ENCODE results near the gene TMEM128.
"Not testable (repeated sequence)": the region's sequence is repeated elsewhere in the genome, so short reads cannot be mapped to it uniquely, and the experiment has no call there.

TMEM128 gene

DNA sequence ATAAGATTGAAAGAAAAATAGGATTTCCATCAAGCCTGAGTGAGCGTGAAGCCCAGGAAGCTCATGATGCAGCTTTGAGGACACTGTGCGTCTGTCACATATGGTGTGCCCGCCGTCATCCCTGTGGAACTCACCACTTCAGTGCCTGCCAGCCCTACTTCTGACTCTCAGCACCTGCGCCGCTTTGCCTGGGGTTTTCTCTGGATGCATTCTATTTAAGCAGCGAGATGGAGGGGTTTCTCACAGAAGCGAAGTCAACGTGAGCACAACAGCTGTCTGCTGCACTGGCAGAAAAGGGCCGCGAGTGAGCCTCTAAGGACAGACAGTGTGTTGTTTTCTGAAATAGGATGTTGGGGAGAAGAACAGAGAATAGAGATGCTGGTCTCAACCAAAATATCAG, 6.2 kb upstream of the TMEM128 start:
- DNase-seq = no peak

- DNase-seq = no peak
Measured at GRCh38 chr4:4249866-4250265, 1.8 kb upstream of the TMEM128 start.

- DNase-seq = not testable (repeated sequence)
Measured at GRCh38 chr4:4249342-4249741, 1.3 kb upstream of the TMEM128 start.

GRCh38 chr4:4248885-4249203, 821 bp upstream of the TMEM128 start:
- DNase-seq = no peak

- no peak for DNase-seq
Measured at GRCh38 chr4:4247696-4248028, 361 bp downstream of the TMEM128 start.

- DNase-seq = no peak
Measured at GRCh38 chr4:4245172-4245571, 2.9 kb downstream of the TMEM128 start.

DNA sequence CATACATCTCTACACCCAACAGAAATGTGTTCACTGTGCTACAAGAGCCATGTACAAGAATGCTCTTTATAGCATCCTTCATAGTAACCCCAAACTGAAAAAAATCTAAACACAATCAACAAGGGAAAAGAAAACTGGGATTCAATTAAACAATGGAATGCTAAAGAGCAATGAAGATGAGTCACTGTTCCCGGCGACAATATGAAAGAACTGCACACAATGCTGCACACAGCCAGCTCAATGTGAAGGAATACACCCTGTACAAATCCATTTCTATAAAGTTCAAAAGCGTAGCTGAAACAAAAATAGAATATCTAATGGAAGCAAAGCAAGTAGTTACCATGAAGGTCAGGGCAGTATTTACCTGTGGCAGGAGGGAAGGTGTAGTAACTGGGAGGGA, 8.5 kb downstream of the TMEM128 start:
- not testable (repeated sequence) for DNase-seq

DNA sequence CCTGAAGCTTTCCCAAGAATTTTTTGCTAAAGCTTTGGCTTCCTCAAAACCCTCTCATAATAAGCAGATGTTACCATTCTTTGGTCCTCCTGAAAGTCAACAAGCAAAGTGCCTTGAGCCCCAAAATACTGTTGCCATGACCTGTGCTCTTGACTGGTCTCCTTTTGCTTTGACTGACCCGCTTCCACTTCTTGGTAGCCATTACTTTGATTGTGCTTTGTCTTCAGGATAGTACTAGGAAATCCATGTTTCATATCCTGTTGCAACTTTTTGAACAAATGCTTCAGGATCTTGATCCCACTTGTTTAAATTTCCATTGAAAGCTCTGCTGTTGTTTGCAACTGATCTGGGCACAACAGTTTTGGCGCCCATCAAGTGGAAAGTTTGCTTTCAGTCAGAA, 14.4 kb downstream of the TMEM128 start:
- DNase-seq = no peak

GRCh38 chr4:4228356-4228668, 19.7 kb downstream of the TMEM128 start:
- no peak for DNase-seq

DNA sequence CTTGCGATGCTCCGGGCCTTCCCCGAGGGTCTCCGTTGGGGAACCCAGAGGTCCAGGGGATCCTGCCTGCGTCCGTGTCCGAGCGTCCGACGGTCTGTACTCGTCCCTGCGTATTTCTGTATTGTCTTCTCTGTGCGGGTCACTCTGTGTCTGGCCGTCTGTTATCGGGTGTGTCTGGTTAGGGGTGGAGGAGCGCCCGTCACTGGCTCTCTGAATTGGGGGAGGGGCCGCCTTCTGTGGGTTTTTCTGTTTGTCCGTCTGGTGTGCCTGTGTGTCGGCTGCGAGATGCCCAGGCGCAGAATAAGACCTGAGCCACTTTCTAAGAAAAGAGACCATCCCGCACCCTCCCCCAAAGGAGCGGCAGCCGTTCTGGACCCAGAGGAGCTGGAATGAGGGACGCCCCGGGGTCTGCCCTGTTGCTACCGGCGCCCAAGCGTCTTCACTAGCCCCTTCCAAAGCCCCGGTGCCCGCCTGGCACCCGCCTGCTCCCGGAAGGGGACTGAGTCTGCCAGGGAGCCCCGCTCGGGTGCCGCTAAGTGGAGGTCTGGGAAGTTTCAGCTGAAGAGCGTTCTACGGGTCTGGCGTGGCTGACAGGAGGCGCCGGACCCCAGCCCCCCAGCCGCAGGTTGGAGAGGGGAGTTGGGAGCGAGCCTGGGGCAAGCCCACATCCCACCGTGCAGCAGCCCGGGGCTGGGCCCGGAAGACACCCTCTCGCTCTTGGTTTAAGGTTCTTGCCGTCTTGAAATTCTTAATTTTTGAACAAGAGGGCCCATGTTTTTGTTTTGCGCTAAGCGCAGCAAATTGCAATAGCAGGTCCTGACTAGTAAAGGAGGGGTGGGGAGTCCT, 20.3 kb downstream of the TMEM128 start:
- DNase-seq = no peak

- DNase-seq = no peak
Measured at GRCh38 chr4:4226606-4227438, 21.2 kb downstream of the TMEM128 start, which contains the start of gene OTOP1. Gene OTOP1, minus strand, starts transcription at chr4:4226929. Its CDS starts 65 bp downstream, at chr4:4226864.

GRCh38 chr4:4225915-4226605, 22.0 kb downstream of the TMEM128 start:
- no peak for DNase-seq

- no peak for DNase-seq
Measured at GRCh38 chr4:4217113-4217512, 30.9 kb downstream of the TMEM128 start.

DNA sequence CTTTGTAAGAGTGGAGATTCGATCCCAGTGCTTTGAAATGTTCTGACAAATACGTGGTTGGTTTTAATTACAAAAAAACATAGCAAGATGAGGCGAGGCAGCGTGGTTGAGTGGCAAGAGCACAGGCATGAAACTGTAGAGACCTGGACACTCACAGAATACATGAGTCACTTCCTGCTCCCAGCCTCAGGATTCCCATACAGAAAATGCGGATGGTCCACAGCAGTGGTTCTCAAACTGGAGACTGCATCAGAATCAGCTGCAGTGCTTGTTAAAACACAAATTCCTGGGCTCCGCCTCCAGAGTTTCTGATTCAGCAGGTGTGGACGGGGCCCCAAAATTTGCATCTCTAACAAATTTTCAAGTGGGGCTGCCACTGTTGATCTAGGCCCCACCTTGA, 31.4 kb downstream of the TMEM128 start:
- DNase-seq = no peak

DNA sequence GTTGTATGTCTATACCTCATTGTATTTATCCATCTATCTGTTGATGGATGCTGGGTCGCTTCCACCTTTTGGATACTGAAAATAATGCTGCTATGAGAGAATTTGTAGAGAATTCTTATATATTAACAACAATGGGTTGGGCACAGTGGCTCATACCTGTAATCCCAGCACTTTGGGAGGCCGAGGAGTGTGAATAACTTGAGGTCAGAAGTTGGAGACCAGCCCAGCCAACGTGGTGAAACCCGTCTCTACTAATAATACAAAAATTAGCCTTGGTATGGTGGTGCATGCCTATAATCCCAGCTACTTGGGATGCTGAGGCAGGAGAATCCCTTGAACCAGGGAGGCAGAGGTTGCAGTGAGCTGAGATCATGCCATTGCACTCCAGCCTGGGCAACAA, 34.3 kb downstream of the TMEM128 start:
- DNase-seq = not testable (repeated sequence)

- no peak for DNase-seq
Measured at GRCh38 chr4:4206204-4206603, 41.8 kb downstream of the TMEM128 start.

GRCh38 chr4:4204401-4204745, 43.6 kb downstream of the TMEM128 start:
- DNase-seq = no peak

GRCh38 chr4:4203688-4204400, 44.2 kb downstream of the TMEM128 start:
- no peak for DNase-seq

GRCh38 chr4:4202510-4202909, 45.5 kb downstream of the TMEM128 start:
- DNase-seq = no peak

DNA sequence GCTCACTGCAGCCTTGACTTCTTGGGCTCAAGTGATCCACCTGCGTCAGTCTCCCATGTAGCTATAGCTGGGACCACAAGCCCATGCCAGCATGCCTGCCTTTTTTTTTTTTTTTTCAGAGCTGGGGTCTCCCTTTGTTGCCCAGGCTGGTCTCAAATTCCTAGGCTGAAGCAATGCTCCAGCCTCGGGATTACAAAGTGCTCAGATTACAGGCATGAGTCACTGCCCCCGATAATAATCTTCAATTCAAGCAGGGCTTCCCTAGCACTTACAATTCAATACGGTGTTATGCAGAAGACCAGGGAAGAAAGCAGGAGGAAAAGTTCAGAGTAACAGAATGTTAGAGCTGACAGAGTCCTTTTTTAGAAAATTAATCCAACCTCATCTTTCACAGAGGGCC, 47.4 kb downstream of the TMEM128 start:
- DNase-seq = no peak

DNA sequence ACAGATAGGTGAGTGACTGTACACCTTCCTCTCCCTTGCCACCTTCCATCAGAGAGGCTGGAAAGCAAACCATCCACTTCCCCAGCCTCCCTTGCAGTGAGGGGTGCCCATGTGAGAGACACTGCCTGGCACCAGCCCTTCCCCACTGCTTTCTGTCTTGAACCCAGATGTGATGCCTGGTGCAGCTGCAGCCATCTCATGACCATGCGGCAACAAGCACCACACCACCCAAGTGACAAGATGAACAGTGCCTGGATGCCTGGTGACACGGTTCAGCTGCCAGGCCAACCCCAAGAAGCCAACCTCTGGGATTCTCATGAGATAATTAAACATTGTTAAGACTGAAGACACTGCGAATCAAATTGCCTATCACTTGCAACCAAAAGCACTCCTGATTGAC, 52.7 kb downstream of the TMEM128 start:
- no peak for DNase-seq

- DNase-seq = not testable (repeated sequence)
Measured at GRCh38 chr4:4188557-4188956, 59.5 kb downstream of the TMEM128 start.

Measured in stimulated activated CD4-positive, alpha-beta T cell treated with anti-CD3 and anti-CD28 coated beads, Interleukin-4, amount 100 ng/mL, for 4 hours (primary cell).